ENCODE measurements around the gene CLUH.

The CLUH gene

DNA sequence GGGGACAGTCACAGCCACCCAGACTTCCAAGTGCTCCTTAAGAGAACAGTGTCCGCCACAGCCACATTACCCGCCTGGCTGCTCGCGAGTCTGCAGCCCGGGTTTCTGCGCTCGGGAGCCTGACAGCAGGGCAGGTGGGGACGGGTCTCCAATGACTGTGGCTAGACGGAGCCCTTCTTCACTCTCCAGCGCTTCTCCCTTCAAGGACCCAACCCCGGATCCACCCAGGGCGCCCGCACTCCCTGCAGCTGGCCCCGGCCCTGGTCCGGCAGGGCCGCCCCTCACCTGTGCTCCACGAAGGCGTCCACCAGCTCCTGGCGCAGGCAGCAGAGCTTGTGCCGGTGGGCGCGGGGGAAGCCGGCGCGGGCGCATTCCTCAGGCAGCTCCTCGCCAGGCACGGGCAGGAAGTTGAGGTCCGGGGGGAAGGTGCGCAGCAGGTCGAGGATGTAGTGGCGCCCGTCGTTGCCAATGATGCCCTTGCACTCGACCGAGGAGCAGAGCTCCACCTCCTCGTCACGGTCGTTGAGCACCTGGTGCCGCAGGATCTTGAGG lies 13.9 kb downstream of the CLUH start:
- H3K4me3 ChIP-seq (ENCODE audit: control insufficient read depth, low read depth, low read length) = no peak overlapping the region
- TF ChIP-seq, protein P1, sequence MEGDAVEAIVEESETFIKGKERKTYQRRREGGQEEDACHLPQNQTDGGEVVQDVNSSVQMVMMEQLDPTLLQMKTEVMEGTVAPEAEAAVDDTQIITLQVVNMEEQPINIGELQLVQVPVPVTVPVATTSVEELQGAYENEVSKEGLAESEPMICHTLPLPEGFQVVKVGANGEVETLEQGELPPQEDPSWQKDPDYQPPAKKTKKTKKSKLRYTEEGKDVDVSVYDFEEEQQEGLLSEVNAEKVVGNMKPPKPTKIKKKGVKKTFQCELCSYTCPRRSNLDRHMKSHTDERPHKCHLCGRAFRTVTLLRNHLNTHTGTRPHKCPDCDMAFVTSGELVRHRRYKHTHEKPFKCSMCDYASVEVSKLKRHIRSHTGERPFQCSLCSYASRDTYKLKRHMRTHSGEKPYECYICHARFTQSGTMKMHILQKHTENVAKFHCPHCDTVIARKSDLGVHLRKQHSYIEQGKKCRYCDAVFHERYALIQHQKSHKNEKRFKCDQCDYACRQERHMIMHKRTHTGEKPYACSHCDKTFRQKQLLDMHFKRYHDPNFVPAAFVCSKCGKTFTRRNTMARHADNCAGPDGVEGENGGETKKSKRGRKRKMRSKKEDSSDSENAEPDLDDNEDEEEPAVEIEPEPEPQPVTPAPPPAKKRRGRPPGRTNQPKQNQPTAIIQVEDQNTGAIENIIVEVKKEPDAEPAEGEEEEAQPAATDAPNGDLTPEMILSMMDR (conservative IDR thresholded peaks at IDR 0.05; ENCODE audit: control insufficient read depth, insufficient read depth, low read depth, low read length) = no peak
- no peak for DNase-seq (ENCODE audit: low read depth)

DNA sequence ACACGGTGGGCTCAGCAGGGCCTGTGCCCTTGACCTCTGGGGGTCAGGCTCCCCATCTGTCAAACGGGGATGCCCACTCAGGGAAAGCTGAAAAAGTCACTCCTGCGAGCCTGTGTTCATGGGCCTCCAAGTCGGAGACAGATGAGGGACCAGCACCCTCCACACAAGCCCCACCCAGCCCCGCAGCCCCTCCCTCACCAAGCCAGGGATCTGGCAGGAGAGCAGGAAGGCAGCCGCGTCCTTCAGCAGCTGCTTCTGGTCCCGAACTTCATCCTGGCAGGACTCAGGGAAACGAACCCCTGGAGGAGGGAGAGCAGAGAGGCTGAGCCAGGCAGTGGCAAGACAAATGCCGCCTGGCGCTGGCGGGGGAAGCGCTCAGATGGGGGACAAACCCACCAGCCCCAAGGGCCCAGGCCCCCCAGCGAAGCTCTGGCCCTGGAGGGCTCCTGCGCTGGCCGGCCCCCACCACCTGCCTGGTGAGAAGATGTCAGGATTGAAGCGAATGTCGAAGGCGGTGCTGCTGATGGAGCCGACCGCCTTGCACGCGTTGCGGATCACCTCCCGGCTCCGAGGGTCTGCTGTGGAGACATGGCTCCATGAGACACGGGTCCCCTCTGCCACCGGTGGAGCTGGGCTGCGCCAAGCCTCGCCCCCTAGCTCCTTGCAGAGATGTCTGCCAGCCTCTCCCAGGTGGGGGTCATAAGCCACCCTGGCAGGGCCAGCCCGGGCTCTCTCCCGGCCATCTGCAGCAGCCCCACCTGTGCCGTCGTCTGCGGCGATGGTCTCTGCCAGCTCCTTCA lies 15.4 kb downstream of the CLUH start:
- no peak for DNase-seq (ENCODE audit: low read depth)
- TF ChIP-seq, protein P1 (conservative IDR thresholded peaks at IDR 0.05; ENCODE audit: control insufficient read depth, insufficient read depth, low read depth, low read length) = no peak
- H3K4me3 ChIP-seq (ENCODE audit: control insufficient read depth, low read depth, low read length) = no peak overlapping the region

DNA sequence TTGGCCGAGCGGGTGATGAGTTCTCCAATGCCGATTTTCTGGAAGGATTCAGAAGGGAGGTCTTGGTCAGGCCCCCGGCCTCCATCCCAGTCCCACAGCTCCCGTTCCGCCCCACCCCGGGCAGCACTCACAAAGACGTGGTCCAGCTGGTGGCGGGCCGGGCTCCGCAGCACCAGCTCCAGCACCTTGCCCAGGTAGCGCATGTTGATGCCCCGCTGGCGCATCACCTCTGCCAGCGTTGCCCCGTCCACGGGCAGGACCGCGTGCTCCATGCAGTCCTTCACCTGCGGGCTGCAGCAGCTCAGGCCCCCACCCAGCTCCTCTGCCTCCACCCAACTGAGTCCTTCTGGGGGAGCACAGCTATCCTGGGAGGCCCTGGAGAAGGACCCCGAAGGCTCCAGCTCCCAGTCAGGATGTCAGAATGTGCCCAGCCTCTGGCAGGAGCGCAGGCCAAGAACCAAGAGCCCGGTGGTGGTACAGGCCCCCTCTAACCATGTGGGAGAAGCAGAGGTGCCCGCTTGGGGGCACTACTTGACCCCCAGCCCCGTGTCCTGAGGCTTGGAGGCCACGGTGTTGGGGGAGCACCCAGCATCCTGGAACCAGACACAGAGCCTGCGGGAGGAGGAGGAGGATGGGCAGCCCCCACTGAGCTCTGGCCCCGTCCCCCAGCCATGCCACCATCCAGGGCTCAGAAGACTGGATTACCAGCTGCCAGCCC lies 16.2 kb downstream of the CLUH start:
- no peak overlapping the region for H3K4me3 ChIP-seq (ENCODE audit: control insufficient read depth, low read depth, low read length)
- TF ChIP-seq, protein P1 (conservative IDR thresholded peaks at IDR 0.05; ENCODE audit: control insufficient read depth, insufficient read depth, low read depth, low read length) = no peak
- DNase-seq (ENCODE audit: low read depth) = no peak

DNA sequence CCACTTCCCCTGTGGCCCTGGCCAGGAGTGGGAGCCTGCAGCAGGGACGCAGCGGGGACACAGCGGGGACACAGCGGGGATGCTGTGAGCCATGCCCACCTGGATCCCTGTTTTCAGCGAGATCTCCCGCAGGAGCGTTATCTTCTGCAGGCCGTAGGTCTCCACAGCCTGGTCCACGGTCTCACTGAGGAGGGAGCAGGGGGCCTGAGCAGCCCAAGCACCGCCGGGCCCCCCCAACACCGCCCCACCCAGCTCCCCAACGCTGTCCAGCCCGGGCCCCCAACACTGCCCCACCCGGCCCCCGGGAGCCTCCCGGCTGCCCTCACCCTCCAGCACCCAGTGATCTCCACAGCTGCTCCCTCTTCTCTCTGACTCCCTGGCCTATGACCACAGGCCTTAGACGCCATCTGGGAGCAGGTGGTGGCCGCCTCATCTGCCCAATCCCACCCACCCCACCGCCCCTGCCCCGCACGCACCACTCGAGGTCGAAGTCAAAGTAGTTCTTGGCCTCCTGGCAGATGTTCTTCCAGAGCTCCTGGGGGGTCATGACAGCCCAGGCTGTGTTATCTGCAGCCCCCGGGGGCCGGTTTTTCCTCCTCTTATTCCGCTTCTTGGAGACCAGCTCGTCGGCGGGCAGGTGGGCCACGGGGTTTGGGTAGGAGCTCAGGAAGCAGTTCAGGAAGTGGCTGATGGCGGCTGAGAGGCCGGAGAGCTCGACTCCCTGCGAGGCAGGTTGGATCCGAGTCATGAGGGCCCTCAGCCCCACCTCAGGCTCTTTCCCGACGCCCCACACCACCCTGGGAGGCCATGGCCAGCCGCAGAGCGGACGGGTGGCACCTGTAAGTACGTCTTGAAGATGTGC lies 17.0 kb downstream of the CLUH start:
- DNase-seq (ENCODE audit: low read depth) = no peak
- no peak overlapping the region for H3K4me3 ChIP-seq (ENCODE audit: control insufficient read depth, low read depth, low read length)
- TF ChIP-seq, protein P1 (conservative IDR thresholded peaks at IDR 0.05; ENCODE audit: control insufficient read depth, insufficient read depth, low read depth, low read length) = no peak

DNA sequence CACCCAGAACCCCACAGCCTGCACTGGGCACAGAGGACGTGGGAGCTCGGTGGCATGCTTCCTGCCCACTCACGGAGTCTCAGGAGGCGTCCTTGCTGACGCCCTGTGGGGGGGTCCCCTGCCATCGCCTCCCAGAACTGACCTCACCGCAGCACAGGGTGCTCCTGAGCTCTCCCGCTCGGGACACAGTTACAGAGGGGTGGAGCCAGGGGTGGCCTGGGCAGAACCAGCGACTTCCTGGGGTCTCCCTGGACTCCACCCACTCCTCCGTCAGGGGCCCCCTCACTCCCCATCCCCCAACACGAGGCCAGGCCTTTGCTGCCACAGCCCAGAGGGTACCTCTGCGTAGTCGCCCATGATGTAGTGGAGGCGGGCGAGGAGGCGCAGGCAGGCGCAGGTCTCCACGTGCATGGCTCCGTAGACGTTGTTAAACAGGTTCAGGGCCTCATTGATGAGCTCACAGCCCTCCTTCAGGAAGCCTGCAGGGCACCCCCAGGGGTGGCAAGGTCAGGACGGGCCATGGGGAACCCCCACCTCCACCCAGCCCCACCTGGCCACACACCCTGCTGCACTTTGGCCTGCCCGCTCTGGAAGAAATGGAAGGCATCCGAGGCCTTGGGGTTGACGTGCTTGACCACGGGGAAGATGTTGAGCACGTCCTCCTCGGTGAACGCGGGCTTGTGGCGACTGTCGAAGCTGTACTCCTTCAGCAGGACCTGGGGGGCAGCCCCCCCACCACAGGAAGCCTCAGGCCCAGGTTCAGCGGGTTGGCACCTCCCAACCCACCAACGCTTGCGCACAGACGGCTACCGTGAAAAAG lies 17.8 kb downstream of the CLUH start:
- TF ChIP-seq, protein P1 (conservative IDR thresholded peaks at IDR 0.05; ENCODE audit: control insufficient read depth, insufficient read depth, low read depth, low read length) = no peak
- no peak overlapping the region for H3K4me3 ChIP-seq (ENCODE audit: control insufficient read depth, low read depth, low read length)
- DNase-seq (ENCODE audit: low read depth) = no peak
